ENCODE results near the gene CNGA3. TPM values are rescaled to one million over a fixed set of nuclear protein-coding genes. Genes with fewer than 3 reads are reported as not detected.
"Not testable (repeated sequence)": the region's sequence is repeated elsewhere in the genome, so short reads cannot be mapped to it uniquely, and the experiment has no call there.

CNGA3 gene
- total RNA-seq, 1 experiment from 2014 or later = 0.08 TPM

- Histone ChIP-seq H3K36me3 (no peaks in the 10 kb centered on the region), H3K9me3 (replicated peaks) (peaks cover under 1% of the 10 kb centered on the region; the same call in 1 of the 2 replicates), H3K27me3 (no peaks in the 10 kb centered on the region), H3K27ac (no peak overlapping the region), H3K4me3 (no peak overlapping the region), H3K4me1 (no peaks in the 10 kb centered on the region)
- no peak for DNase-seq
Measured at GRCh38 chr2:98419977-98420725, 73.9 kb downstream of the CNGA3 start.

GRCh38 chr2:98422449-98422848 is 76.2 kb downstream of the CNGA3 start:
- Histone ChIP-seq H3K36me3 (no peaks in the 10 kb centered on the region), H3K4me3 (no peak overlapping the region)

GRCh38 chr2:98426771-98427170 is 80.5 kb downstream of the CNGA3 start:
- DNase-seq = no peak
- no peak overlapping the region for H3K27ac ChIP-seq
- no peaks in the 10 kb centered on the region for H3K27me3 ChIP-seq
- H3K36me3 ChIP-seq = no peaks in the 10 kb centered on the region
- H3K4me3 ChIP-seq = no peak overlapping the region
- no peaks in the 10 kb centered on the region; the same call in 1 of the 2 replicates for H3K9me3 ChIP-seq (replicated peaks)
- H3K4me1 ChIP-seq = no peaks in the 10 kb centered on the region; the same call in 1 of the 2 replicates

More at GRCh38 chr2:98422449-98422848, 76.2 kb downstream of the CNGA3 start:
- DNase-seq = no peak
- Histone ChIP-seq H3K9me3 (replicated peaks) (no peaks in the 10 kb centered on the region; the same call in 1 of the 2 replicates), H3K4me1 (no peaks in the 10 kb centered on the region; the same call in 1 of the 2 replicates), H3K27me3 (no peaks in the 10 kb centered on the region), H3K27ac (no peak overlapping the region)

- Histone ChIP-seq H3K4me3 (no peak overlapping the region), H3K4me1 (no peaks in the 10 kb centered on the region), H3K27ac (no peak overlapping the region), H3K9me3 (replicated peaks) (no peaks in the 10 kb centered on the region), H3K27me3 (no peaks in the 10 kb centered on the region), H3K36me3 (no peaks in the 10 kb centered on the region)
- DNase-seq = no peak
Measured at GRCh38 chr2:98432145-98432544, 85.9 kb downstream of the CNGA3 start.

GRCh38 chr2:98433363-98433964 is 87.2 kb downstream of the CNGA3 start:
- no peaks in the 10 kb centered on the region for H3K36me3 ChIP-seq
- no peak overlapping the region for H3K27ac ChIP-seq
- H3K4me1 ChIP-seq = no peaks in the 10 kb centered on the region
- H3K27me3 ChIP-seq = no peaks in the 10 kb centered on the region
- H3K9me3 ChIP-seq (replicated peaks) = no peaks in the 10 kb centered on the region
- no peak overlapping the region for H3K4me3 ChIP-seq
- DNase-seq = no peak

- Histone ChIP-seq H3K4me1 (no peaks in the 10 kb centered on the region), H3K4me3 (no peak overlapping the region), H3K27me3 (no peaks in the 10 kb centered on the region), H3K36me3 (no peaks in the 10 kb centered on the region), H3K27ac (no peak overlapping the region), H3K9me3 (replicated peaks) (no peaks in the 10 kb centered on the region)
- DNase-seq = no peak
Measured at GRCh38 chr2:98434492-98434891, 88.2 kb downstream of the CNGA3 start.

GRCh38 chr2:98435670-98436069 is 89.4 kb downstream of the CNGA3 start:
- not testable (repeated sequence) for DNase-seq; H3K27me3 ChIP-seq; H3K27ac ChIP-seq; H3K9me3 ChIP-seq (replicated peaks); H3K36me3 ChIP-seq; H3K4me3 ChIP-seq; H3K4me1 ChIP-seq

- Histone ChIP-seq H3K9me3 (replicated peaks) (no peaks in the 10 kb centered on the region), H3K27me3 (no peaks in the 10 kb centered on the region), H3K4me3 (no peak overlapping the region), H3K27ac (no peak overlapping the region), H3K4me1 (no peaks in the 10 kb centered on the region), H3K36me3 (no peaks in the 10 kb centered on the region)
- DNase-seq = no peak
Measured at GRCh38 chr2:98436734-98437133, 90.5 kb downstream of the CNGA3 start.

GRCh38 chr2:98438190-98439133 is 92.2 kb downstream of the CNGA3 start:
- H3K27ac ChIP-seq = no peak overlapping the region
- DNase-seq = no peak
- no peaks in the 10 kb centered on the region for H3K9me3 ChIP-seq (replicated peaks)
- no peaks in the 10 kb centered on the region for H3K36me3 ChIP-seq
- H3K27me3 ChIP-seq = no peaks in the 10 kb centered on the region
- H3K4me3 ChIP-seq = no peak overlapping the region
- H3K4me1 ChIP-seq = no peaks in the 10 kb centered on the region

- Histone ChIP-seq H3K27me3 (no peaks in the 10 kb centered on the region), H3K4me1 (peaks cover 3% of the 10 kb centered on the region; the same call in 1 of the 2 replicates), H3K9me3 (replicated peaks) (no peaks in the 10 kb centered on the region), H3K4me3 (no peak overlapping the region), H3K27ac (no peak overlapping the region), H3K36me3 (no peaks in the 10 kb centered on the region)
- DNase-seq = no peak
Measured at GRCh38 chr2:98441706-98442450, 95.6 kb downstream of the CNGA3 start.

- H3K27me3 ChIP-seq = no peaks in the 10 kb centered on the region
- no peaks in the 10 kb centered on the region for H3K9me3 ChIP-seq (replicated peaks)
- H3K4me3 ChIP-seq = no peak overlapping the region
- no peak for DNase-seq
- peaks cover 3% of the 10 kb centered on the region; the same call in 1 of the 2 replicates for H3K4me1 ChIP-seq
- H3K27ac ChIP-seq = no peak overlapping the region
- no peaks in the 10 kb centered on the region for H3K36me3 ChIP-seq
Measured at GRCh38 chr2:98442488-98442887, 96.2 kb downstream of the CNGA3 start.

- Histone ChIP-seq H3K36me3 (no peaks in the 10 kb centered on the region), H3K27ac (no peak within 1 kb of the TSS; the same call in 1 of the 2 replicates), H3K27me3 (no peaks in the 10 kb centered on the region), H3K4me1 (peaks cover 3% of the 10 kb centered on the region; the same call in 1 of the 2 replicates), H3K9me3 (replicated peaks) (no peaks in the 10 kb centered on the region), H3K4me3 (peak within 1 kb of the TSS; percentile 80)
- peak; percentile 71 to 87 for DNase-seq
Measured at GRCh38 chr2:98444436-98445176, 98.3 kb downstream of the CNGA3 start, which contains the start of gene INPP4A. Gene INPP4A (plus strand): TSS chr2:98444858. CDS start chr2:98520049, 75,191 bp downstream.

- Histone ChIP-seq H3K27me3 (no peaks in the 10 kb centered on the region), H3K4me1 (peaks cover 3% of the 10 kb centered on the region; the same call in 1 of the 2 replicates), H3K27ac (no peak overlapping the region; the same call in 1 of the 2 replicates), H3K9me3 (replicated peaks) (no peaks in the 10 kb centered on the region), H3K36me3 (no peaks in the 10 kb centered on the region), H3K4me3 (peak overlapping the region; percentile 80)
- DNase-seq = peak; percentile 23 to 40
Measured at GRCh38 chr2:98445177-98445682, 99.0 kb downstream of the CNGA3 start.

Measured in SJCRH30 (cell line).